Esophagus muscularis mucosa (tissue), 3 donors: Measurements from ENCODE around the gene CCDC127.
"Not testable (repeated sequence)": the region's sequence is repeated elsewhere in the genome, so short reads cannot be mapped to it uniquely, and the experiment has no call there.

ENCODE experiments used
- CTCF ChIP-seq, 3 experiments: fragments of 200-600 bp in 2 of 3; fragments of 450-650 bp in 1 of 3; sonication (generic) in 2 of 3; IDR thresholded peaks; one replicate each; pipeline ENCODE4 v1.5.1; 2017 to 2019; ENCODE audit warnings: antibody characterized with exemption in 3 of 3, mild to moderate bottlenecking in 2 of 3, moderate library complexity in 1 of 3
- POLR2A ChIP-seq: fragments of 450-650 bp; IDR thresholded peaks from one replicate; pipeline ENCODE4 v1.6.1; 2017; ENCODE audit warnings: antibody characterized with exemption, moderate library complexity, mild to moderate bottlenecking, low read depth
- POLR2AphosphoS5 ChIP-seq, 2 donors: sonication (generic); formaldehyde crosslinking; IDR thresholded peaks; one replicate each; pipeline ENCODE4 v1.6.1; 2017; ENCODE audit warnings: antibody characterized with exemption in 2 of 2

DNA sequence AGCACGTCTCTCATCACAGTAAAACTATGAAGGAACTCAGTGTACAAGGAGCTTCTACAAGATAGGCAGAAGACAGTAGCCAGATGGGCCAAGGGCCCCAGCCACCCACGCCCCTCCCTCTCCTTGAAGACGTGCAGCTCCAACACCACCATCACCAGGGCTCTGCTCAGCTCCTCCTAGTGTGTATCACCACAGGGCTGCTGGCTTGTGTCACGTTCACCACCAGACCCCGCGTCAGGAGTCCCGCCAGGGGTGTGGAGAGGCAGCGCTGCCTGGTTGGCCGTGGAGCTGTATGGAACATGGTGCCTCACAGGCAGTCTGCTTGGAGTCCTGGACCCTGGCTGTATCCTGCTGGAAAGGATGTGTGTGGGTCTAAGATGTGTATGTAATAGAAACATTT is 32.4 kb upstream of the CCDC127 start:
- TF ChIP-seq CTCF (IDR thresholded peaks at IDR 0.05); POLR2A; POLR2AphosphoS5 (IDR thresholded peaks at IDR 0.05): not testable (repeated sequence)
